Measurements from ENCODE around the gene SLC2A2.
"Not testable (repeated sequence)": the region's sequence is repeated elsewhere in the genome, so short reads cannot be mapped to it uniquely, and the experiment has no call there.

Gene SLC2A2

DNA sequence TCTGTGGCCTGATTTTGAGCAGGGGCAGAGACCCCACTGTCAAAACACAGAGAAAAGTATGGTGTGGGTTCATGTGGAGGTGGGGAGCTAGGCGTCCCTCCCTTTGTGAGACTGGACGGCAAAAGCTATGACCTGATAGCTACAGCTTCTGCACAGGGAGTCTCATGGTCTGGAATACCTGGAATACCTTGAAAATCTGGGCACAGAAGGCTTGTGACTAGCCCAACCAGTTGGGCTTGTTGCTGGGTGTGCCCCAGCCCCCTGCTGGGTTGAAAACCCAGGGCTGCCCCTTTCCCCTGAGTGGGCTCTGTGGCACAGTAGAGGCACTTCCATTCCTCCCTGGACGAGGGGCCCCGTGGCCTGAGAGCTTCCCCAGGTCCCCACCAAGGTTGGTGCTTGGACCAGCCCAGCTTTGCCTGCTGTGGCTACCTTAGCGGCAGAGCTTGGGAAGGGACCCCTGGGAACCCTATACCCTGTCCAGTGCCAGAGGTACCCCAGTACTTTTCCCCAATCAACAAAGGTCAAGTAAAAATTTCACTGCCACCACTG lies 37.3 kb downstream of the SLC2A2 start:
- no peak for DNase-seq (ENCODE audit: low read depth in 3 of 3, low spot score in 1 of 3)

DNA sequence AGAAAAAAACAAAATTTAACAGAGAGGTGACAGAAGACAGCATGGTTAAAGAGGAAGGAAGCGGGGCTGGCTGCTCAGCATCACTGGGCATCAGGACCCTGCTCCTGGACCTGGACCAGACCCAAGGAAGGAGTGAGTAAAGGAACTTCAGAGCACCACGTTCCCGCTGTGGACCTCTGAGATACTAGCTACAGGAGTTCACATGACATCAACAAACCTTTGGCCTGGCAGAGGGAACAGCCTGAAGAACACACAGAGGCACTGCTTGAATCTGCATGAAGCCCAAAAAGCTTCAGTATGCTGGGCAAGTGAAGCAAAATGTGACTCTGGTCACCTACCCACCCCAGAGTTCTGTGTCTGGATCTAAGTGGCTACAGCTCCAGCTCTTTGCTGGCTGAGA lies 38.1 kb downstream of the SLC2A2 start:
- DNase-seq (ENCODE audit: low read depth in 3 of 3, low spot score in 1 of 3), result no peak

DNA sequence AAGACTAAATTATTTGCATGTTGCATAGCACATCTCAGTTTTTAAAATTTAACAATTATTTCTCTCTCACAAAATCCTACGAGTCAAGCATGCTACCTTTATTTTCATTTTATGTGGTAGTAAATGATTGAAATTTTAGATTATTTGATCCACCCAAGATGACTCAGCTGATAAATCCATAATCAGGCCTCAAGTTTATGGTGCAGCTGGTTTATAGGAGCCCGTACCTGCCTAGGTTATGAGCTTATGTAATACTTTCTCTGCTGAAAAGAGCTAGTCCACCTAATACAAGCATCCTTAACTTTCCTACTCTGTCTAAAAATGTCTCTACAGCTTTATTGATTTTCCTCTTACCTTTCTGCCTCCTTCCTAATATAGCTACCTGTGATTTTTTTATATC lies 41.2 kb downstream of the SLC2A2 start:
- no peak for DNase-seq (ENCODE audit: low read depth in 3 of 3, low spot score in 1 of 3)

DNA sequence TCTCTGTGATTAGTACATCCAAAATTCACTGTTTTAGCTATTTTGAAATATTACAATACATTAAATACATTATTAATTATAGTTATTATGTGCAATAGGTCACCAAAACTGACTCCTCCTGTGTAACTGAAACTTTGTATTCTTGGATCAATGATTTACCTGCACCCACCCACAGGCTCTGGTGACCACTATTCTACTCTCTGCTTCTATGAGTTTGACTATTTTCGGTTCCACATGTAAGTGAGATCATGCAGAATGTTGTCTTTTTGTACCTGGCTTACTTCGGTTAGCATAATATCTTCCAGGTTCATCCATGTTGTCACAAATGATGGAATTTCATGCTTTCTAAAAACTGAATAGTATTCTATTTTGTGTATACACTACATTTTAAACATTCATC lies 43.8 kb downstream of the SLC2A2 start:
- no peak for DNase-seq (ENCODE audit: low read depth in 3 of 3, low spot score in 1 of 3)

GRCh38 chr3:170980399-170980798 lies 46.1 kb downstream of the SLC2A2 start:
- no peak for DNase-seq (ENCODE audit: low read depth in 3 of 3, low spot score in 1 of 3)

GRCh38 chr3:170977949-170978745 lies 48.4 kb downstream of the SLC2A2 start:
- DNase-seq (ENCODE audit: low read depth in 3 of 3, low spot score in 1 of 3), result no peak

GRCh38 chr3:170976190-170976519 lies 50.4 kb downstream of the SLC2A2 start:
- DNase-seq (ENCODE audit: low read depth in 3 of 3, low spot score in 1 of 3), result no peak

DNA sequence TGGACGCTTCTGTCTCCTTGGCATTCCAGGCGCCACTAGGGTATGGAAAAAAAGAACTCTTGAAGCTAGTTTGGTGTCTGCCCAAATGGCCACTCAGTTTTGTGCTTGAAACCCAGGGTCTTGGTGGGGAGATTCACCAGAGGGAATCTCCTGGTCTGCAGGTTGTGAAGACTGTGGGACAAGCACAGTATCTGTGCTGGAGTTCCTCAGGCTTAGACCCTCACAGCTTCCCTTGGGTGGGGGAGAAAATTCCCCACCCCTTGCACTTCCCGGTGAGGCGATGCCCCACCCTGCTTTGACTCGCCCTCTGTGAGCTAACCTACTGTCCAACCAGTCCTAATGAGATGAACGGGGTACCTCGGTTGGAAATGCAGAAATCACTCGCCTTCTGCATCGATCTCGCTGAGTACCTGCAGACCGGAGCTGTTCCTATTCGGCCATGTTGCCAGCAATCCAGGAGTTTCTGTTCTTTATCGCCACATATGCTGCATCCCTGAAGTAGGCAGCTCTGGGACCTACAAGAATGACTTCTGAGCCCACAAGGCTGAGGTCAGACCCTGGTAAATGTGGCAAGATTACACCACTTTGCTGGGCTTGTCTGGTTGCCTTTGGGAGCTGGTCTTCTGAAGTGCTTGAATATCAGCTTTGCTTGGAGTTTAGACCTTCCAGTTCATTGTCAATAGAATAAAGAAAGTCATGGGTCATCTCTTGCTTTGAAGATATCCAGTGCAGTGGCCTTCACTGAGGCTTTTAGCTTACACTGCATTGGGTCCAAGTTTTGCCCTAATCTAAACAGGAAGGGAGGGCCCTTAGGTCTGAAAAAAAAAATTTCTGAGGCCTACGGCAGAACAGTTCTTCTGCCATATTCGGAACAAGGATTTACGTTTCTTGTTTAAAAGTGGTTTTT lies 51.0 kb downstream of the SLC2A2 start:
- no peak for DNase-seq (ENCODE audit: low read depth in 3 of 3, low spot score in 1 of 3)

- DNase-seq (ENCODE audit: low read depth in 3 of 3, low spot score in 1 of 3), result no peak
Measured at GRCh38 chr3:170974872-170975271, 51.6 kb downstream of the SLC2A2 start.

DNA sequence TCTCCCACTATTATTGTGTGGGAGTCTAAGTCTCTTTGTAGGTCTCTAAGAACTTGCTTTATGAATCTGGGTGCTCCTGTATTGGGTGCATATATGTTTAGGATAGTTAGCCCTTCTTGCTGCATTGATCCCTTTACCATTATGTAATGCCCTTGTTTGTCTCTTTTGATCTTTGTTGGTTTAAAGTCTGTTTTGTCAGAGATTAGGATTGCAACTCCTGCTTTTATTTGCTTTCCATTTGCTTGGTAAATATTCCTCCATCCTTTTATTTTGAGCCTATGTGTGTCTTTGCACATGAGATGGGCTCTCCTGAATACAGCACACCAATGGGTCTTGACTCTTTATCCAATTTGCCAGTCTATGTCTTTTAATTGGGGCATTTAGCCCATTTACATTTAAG lies 53.6 kb downstream of the SLC2A2 start:
- DNase-seq (ENCODE audit: low read depth in 3 of 3, low spot score in 1 of 3), result not testable (repeated sequence)

- DNase-seq (ENCODE audit: low read depth in 3 of 3, low spot score in 1 of 3), result no peak
Measured at GRCh38 chr3:170967126-170967525, 59.4 kb downstream of the SLC2A2 start.

- DNase-seq (ENCODE audit: low read depth in 3 of 3, low spot score in 1 of 3), result no peak
Measured at GRCh38 chr3:170966495-170966894, 60.0 kb downstream of the SLC2A2 start.

GRCh38 chr3:170962411-170962810 lies 64.1 kb downstream of the SLC2A2 start:
- DNase-seq (ENCODE audit: low read depth in 3 of 3, low spot score in 1 of 3), result no peak

- no peak for DNase-seq (ENCODE audit: low read depth in 3 of 3, low spot score in 1 of 3)
Measured at GRCh38 chr3:170961616-170962400, 64.7 kb downstream of the SLC2A2 start.

DNA sequence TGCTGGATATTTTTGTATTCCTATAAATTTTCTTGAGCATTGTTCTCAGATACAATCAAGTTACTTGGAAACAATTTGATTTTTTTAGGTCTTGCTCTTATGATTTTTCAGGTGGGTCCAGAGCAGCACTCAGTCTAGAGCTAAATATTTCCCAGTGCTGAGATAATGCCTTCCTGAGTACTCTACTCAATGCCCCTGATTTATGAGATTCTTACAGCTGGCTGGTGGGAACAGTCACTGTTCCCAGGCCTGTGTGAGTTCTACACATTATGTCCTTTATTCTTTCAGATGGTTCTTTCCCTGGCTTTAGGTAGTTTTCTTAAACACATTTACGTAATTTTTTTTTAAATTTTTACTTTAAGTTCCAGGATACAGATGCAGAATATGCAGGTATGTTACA lies 67.1 kb downstream of the SLC2A2 start:
- DNase-seq (ENCODE audit: low read depth in 3 of 3, low spot score in 1 of 3), result no peak

DNA sequence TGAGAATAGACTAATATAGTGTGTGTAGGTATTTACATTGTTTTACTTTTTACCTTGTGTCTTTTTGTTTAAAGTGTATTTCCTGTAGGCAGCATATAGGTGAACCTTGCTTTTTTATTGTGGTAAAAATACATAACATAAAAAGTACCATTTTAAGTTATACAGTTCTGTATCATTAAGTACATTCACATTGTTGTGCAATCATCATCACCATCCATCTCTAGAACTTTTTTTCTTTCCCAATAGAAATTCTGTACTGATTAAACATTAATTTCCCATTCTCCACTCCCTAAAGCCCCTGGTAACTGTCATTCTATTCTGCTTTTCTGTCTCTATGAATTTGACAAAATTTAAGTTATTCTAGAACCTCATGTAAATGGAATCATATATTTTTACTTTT lies 69.9 kb downstream of the SLC2A2 start:
- no peak for DNase-seq (ENCODE audit: low read depth in 3 of 3, low spot score in 1 of 3)

GRCh38 chr3:170953736-170954135 lies 72.8 kb downstream of the SLC2A2 start:
- DNase-seq (ENCODE audit: low read depth in 3 of 3, low spot score in 1 of 3), result no peak

DNA sequence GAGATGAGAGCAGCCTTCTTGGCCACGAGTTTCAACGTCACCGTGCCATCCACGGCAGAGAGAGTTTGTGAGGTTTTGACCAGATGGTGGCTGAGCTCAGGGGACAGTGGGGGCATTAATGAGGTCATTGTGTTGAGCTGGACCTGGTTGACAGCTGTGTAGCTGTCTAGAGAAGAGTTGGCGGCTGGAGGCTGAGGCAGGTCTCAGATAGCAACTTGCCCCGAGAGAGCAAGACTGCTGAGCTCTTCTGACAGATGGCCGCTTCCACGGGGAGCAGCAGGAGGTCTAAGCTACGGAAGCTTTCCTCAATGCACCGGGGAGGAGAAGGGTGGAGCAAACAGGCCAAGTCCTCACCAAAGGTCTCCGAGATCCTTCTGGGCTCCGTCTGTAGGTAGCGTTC lies 73.3 kb downstream of the SLC2A2 start:
- DNase-seq (ENCODE audit: low read depth in 3 of 3, low spot score in 1 of 3), result no peak

DNA sequence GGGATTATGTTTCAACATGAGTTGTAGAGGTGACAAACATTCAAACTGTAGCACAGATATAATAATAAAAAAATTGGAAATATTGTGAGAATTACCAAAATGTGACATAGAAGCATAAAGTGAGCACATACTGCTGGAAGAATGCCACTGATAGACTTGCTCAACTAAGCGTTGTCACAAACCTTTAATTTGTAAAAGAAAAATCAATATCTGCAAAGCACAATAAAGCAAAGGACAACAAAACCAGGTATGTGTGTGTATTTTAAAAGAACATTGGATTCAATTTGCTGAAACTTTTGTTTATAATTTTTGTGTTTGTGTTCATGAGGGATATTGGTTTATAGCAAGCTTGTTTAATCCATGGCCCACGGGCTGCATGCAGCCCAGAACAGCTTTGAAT lies 77.3 kb downstream of the SLC2A2 start:
- no peak for DNase-seq (ENCODE audit: low read depth in 3 of 3, low spot score in 1 of 3)

DNA sequence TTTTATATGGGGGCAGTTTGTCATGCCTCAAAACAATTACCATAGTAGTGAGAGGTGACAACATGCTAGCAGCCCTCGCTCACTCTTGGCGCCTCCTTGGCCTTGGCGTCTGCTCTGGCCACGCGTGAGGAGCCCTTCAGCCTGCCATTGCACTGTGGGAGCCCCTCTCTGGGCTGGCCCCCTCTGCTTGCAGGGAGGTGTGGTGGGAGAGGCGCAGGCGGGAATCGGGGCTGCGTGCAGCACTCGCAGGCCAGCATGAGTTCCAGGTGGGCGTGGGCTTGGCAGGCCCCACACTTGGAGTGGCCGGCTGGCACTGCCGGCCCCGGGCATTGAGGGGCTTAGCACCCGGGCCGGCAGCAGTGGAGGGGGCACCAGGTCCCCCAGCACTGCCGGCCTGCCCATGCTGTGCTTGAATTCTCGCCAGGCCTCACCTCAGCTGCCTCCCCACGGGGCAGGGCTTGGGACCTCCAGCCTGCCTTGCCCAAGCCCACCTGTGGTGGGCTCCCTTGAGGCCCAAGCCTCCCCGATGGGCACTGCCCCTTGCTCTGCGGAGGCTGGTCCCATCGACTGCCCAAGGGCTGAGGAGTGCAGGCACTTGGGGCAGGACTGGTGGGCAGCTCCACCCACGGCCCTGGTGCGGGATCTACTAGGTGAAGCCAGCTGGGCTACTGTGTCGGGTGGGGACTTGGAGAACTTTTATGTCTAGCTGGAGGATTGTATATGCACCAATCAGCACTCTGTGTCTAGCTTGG lies 79.3 kb downstream of the SLC2A2 start:
- no peak for DNase-seq (ENCODE audit: low read depth in 3 of 3, low spot score in 1 of 3)
